HFF-Myc (cell line): ENCODE results near the gene RNF149.
A peak's percentile ranks its signal among the peaks of the same experiment; 100 is the strongest.

ENCODE experiments used
- DNase-seq: peaks from one replicate; pipeline ENCODE4 v3.0.0-alpha.2; 2011; ENCODE audit warnings: low read depth; ENCODE audit errors: extremely low read depth
- H3K4me3 ChIP-seq: replicated peaks from 2 replicates; pipeline ENCODE4 v1.5.1; 2011; ENCODE audit warnings: low read depth, mild to moderate bottlenecking, control low read depth, low read length
- CTCF ChIP-seq: IDR thresholded peaks from 2 replicates; pipeline ENCODE4 v1.5.1; 2012; ENCODE audit warnings: mild to moderate bottlenecking, low read depth, low read length, control low read depth; ENCODE audit errors: missing control alignments

RNF149 gene

GRCh38 chr2:101297383-101297782 lies 11.1 kb downstream of the RNF149 start:
- H3K4me3 ChIP-seq: no peak overlapping the region
- no peak for TF ChIP-seq CTCF
- no peak for DNase-seq

DNA sequence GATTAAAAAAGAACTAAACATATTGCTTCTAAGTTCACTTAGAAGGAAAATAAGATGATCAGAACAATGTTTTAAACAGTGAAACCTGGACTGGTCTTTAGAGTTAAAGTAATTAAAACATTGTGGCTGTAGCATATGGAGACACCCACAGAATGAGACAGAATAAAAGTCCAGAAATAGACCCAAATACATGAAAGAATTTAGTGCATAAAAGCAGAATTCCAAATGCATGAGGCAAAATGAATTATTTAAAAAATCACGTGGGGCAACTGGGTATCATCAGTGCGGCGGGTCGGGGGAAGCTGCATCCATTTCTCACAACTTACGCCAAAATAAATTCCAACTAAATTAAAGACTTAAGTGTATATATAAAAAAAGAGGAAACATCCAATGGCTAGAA lies 12.1 kb downstream of the RNF149 start:
- no peak for TF ChIP-seq CTCF
- peak; percentile 22 for DNase-seq
- no peak overlapping the region for H3K4me3 ChIP-seq

- H3K4me3 ChIP-seq: no peak overlapping the region
- TF ChIP-seq CTCF: no peak
- DNase-seq: peak; percentile 24
Measured at GRCh38 chr2:101295895-101296294, 12.6 kb downstream of the RNF149 start.

DNA sequence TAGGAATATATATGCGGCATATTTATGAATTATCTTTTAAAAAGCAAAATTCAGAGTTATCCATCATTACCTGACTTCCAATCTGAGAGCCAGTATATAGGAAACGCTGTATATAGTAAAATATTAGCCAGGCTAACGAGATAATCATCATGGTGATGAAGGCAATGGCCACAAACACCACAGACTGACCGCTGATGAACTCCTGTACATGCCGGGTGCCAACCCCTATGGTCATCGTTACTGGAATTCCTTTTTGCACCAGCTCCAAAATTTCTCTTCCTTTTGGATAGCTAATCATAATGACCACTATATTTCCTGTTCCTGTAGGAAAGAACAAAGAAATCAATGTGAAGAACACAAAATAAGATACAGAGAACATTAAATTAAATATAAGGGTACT lies 13.6 kb downstream of the RNF149 start:
- no peak for TF ChIP-seq CTCF
- H3K4me3 ChIP-seq: no peak overlapping the region

DNA sequence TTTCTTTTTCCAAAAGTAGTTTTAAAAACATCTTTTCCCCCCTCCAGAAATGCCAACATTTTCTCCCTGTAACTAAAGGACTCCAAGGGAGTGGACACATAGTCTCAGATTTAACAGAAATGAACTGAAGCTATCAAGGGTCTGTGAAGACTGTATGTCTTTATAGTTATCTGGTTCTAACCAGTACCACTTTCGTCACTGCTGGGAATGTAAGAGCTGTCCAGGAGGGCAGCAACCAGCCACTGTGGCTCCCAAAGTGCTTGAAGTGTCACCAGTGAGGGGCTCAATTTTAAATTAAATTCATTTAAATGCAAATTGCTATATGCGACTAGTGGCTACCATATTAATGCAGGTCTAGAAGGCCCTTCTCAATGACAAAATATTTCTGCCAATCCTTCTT lies 15.0 kb downstream of the RNF149 start:
- H3K4me3 ChIP-seq: no peak overlapping the region
- DNase-seq: no peak
- TF ChIP-seq CTCF: no peak

More for the DNA sequence above, 13.6 kb downstream of the RNF149 start:
- no peak for DNase-seq

DNA sequence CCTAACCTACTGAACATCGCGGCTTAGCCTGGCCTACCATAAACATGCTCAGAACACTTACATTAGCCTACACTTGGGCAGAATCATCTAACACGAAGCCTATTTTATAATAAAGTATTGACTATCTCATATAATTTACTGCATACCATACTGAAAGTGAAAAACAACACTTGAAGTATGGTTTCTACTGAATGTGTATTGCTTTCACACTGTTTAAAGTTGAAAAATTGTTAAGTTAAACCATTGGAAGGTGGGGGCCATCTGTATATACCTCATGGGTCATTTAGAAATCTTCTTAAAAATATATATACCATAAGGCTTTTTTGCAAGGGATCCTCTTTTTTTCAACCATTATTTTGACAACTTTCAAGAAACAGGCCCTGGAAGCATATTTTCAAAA lies 16.5 kb downstream of the RNF149 start:
- no peak for DNase-seq
- TF ChIP-seq CTCF: no peak
- no peak overlapping the region for H3K4me3 ChIP-seq

DNA sequence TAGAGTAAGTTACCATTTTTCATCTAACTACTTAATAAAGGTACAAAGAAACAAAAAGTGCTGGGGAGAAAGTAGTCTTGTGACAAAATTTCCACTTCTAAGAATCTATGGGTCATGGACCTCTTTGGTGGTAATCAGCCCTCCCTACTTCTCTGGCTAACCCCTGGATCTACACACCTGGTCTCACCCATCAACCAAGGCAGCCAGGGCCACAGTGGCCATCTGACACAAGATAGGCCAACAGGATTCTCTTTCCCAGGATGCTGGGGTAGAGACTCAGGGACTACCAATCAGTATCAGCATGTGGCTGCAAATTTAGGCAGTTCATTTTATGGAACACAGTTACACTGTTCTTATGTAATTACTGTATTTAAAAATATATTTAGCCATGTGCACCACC lies 17.8 kb downstream of the RNF149 start:
- no peak for DNase-seq
- TF ChIP-seq CTCF: no peak
- H3K4me3 ChIP-seq: no peak overlapping the region
